IPS DF 4.7 (cell line): ENCODE measurements around the gene ZNF385D.

Experiments used
- DNase-seq: peaks from one replicate; pipeline ENCODE4 v3.0.0-alpha.2; 2013; ENCODE audit warnings: low spot score; ENCODE audit errors: extremely low read depth

The ZNF385D gene

DNA sequence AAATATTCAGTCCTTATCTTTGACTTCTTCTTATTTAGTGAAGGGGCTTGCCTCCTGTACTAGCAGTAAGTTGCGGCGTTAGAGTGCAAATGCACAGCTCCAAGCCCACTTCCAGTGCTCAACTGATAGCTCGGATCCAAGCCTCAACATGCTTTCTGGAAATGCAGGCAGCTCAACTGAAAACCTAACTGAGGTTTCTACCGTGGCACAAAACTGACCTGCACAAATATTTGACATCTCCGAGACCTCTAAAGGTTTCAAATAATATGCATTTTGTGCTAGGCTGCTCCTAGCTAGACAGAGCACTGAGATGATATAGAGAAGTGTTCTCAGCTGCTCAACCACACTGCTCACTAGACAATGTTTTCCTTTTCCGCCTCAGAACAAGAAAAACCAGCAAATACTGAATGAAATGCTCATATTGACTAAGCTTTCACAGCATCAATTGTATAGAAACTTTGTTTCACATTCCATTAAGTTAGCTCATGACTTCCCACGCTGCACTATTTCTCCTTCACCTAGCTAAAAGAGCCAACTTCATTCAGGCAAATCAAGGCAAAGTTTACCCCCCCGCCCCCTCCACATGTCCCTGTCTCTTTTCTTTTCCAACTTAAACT lies 822 bp downstream of the ZNF385D start:
- DNase-seq, result no peak

- DNase-seq, result no peak
These were observed 2.9 kb downstream of the ZNF385D start for GRCh38 chr3:21747966-21748555.

GRCh38 chr3:21747376-21747775 lies 3.6 kb downstream of the ZNF385D start:
- DNase-seq, result no peak

GRCh38 chr3:21745966-21746365 lies 5.0 kb downstream of the ZNF385D start:
- no peak for DNase-seq

DNA sequence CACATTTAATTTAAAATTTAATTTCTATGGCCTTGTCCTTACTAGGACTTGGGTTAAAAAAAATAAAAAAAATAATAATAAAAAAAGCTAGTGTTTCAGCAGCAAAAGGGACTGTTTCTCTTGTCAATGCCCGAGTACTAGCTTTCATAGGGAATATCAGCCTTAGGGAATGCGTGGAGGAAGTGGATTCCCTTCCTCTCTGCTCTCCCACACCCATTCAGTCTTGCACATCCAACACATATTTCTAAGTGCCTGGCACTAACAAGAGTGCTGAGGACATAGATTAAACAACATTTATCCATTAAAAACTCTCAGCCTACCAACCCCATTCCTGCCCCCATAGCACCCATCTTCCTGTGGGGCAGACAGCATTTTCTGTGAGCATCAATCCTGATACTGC lies 6.2 kb downstream of the ZNF385D start:
- no peak for DNase-seq

DNA sequence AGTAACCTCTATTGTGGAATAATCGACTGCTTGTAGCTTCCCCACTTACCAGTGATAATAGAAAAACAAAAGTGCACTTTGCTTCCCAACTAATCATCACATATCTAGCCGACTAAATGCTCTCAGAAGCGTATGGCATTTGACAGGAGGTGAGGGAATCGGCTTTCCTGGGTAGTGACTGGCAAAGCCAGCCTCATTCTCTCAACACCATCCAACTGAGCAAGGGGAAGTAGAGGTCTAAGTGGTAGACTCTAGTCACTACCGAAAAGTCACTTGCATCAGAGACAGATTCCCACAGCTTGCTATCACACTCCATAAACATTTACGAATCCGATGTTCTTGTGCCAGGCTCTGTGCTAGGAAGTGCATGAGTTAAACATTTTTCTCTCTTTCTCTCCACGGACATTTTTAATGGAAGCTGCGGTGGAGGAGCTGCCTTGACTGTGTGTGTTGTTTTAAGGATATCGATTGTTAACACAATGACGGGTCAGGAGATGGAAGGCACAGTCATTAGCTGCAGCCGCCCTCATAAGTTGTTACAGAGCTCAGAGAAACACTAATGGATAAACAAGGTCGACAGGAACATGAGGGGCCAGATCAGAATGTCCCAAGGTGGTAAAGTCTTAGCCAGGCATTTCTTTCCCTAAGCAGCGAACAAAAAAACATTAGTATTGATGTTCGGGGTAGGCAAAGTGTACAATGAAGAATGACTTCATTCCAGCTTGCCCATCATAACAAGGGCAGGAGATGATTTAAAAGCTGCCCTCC lies 11.9 kb downstream of the ZNF385D start:
- DNase-seq, result no peak

GRCh38 chr3:21738283-21738682 lies 12.7 kb downstream of the ZNF385D start:
- DNase-seq, result no peak

DNA sequence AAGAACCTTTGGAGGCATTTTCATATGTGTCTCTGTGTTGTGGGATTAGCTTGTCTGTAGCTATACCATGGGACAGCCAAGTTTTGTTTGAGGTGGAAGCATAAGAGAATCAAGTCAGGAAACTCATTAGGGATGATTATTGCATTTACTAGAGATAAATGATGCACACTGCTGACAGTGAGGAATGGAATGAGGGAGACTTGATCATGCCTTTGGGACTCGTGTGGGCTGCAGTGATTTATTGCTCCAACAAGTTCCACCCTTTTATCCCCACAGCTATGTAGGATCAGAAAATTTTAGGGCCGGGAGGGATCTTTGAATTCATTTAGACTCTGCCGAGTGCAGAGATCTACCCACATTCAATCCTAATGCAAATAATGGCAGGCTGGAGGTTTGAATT lies 16.3 kb downstream of the ZNF385D start:
- no peak for DNase-seq

DNA sequence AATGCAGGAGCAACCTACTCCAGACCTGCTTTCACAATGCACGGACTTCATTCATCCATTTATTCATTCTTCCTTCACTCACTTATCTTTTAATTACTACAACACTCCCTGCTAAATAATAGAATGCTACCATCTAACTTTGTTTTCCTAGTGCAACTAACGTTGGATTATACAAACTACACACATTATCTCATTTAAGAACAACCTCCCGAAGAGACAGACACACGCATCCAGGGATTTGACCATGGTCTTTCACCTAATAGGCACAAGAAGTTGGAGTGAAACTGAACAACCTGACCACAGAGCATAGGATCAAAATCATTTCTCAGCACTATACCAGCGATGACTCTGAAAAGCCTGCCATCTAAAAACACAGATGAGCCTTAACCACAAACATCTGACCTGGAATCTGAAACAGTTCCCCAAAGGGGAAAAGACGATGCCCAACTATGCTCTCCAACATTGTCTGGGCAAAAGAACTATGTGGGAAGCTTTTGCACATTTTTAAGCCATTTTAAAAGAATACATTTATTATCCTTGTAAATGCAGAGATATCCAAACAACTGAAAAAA lies 21.0 kb downstream of the ZNF385D start:
- DNase-seq, result no peak

GRCh38 chr3:21729331-21729730 lies 21.7 kb downstream of the ZNF385D start:
- DNase-seq, result no peak

- DNase-seq, result no peak
These were observed 28.2 kb downstream of the ZNF385D start for GRCh38 chr3:21722768-21723167.

DNA sequence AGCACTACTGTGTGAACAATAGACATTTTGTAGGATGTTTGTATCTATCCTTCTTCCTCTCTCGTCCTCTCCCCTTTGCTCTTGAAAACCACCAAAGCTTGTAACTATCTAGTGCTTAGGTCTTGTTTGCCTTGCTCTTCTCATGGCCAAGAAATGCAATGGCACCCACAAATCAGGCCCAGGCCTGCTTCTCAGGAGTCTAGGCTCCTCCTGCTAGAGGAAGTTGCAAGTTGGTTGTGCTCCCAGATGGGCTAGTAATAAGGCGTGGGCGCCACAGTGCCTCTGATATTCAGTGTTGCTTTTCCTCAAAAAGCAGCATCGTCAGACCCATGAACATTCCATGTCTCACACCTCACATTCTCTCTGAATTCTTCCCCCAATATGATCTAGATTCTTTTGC lies 28.7 kb downstream of the ZNF385D start:
- DNase-seq, result no peak

- no peak for DNase-seq
These were observed 31.9 kb downstream of the ZNF385D start for GRCh38 chr3:21718943-21719591.

GRCh38 chr3:21718161-21718765 lies 32.7 kb downstream of the ZNF385D start:
- DNase-seq, result no peak

GRCh38 chr3:21715662-21716061 lies 35.3 kb downstream of the ZNF385D start:
- no peak for DNase-seq

GRCh38 chr3:21705769-21706168 lies 45.2 kb downstream of the ZNF385D start:
- no peak for DNase-seq

DNA sequence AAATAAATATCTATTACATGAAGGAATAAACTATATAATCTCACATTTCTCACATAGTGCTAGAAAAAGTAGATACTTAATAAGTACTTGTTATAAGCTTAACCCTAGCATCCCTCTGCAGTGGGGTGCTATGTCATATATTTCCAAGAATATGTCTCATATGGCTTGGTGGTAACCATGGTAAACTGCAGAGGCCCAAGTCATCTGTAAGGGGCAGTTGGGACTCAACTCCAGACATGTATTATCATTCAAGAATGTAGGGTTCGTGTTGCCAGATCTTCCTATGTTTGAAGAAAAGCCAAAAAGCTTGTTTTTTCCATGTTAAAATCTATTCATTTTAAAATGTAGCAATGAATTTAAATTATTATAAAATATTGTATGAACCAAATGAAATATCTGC lies 46.2 kb downstream of the ZNF385D start:
- DNase-seq, result no peak

DNA sequence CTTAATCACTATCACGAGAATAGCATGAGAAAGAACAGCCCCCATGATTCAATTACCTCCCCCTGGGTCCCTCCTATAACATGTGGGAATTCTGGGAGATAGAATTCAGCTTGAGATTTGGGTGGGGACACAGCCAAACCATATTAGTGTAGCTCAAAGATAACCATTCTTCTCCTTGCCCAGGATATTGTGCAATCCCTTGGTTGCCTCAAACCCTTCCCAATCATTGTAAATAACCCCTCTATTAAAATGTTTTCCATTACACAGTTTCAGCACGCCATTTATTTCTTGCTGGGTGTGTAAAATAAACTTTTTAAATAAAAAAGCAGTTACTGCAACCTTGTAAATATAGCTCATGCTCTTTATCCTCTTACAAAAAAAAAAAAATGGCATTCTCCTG lies 47.7 kb downstream of the ZNF385D start:
- DNase-seq, result no peak

DNA sequence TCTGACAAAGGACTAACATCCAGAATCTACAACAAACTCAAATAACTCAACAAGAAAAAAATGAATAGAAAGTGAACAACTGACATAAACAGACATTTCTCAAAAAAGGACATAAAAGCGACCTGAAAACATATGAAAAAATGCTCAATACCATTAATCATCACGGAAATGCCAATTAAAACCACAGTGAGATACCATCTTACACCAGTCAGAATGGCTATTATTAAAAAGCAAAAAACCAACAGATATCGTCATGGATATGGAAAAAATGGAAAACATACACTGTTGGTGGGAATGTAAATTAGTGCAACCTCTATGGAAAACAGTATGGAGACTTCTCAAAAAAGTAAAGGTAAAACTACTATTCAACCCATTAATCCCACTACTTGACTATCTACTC lies 53.3 kb downstream of the ZNF385D start:
- no peak for DNase-seq

- no peak for DNase-seq
These were observed 56.5 kb downstream of the ZNF385D start for GRCh38 chr3:21694506-21694905.

DNA sequence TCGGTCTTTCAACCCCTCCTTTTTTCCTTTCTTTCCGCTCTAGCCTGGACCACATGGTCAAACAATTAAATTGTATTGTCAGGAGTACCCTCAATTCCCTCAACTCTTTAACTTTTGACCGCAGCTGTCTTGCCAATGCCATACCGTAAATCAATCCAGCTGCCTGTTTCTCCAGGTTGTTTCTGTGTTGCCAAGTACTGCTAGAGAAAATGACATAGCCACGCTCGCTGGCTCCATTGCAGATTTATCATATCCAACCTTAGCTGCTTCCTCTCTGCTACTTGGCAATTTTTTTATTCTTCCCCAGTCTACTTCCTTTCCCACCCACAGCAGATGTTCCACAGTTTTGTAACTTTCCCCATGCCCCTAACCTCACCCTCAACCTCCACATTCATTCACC lies 60.0 kb downstream of the ZNF385D start:
- no peak for DNase-seq

GRCh38 chr3:21682206-21682605 lies 68.8 kb downstream of the ZNF385D start:
- DNase-seq, result no peak
